Body of pancreas (tissue), 4 donors: ENCODE data around the gene CCDC117. TPM values are rescaled to one million over a fixed set of nuclear protein-coding genes. Genes with fewer than 3 reads are reported as not detected.

ENCODE experiments used
- ATAC-seq: fragments of 150-250 bp; one replicate; pipeline ENCODE4 v1.9.1; 2016
- DNase-seq, 4 donors: peaks; one replicate each; pipeline ENCODE4 v3.0.0-alpha.2; 2019
- H3K27ac ChIP-seq, 4 donors: fragments of 200-600 bp; sonication (generic); 1 replicate in 3 of 4; 2 replicates in 1 of 4; pipeline versions ENCODE4 v1.5.1 to v1.6.1; 2016 to 2019; ENCODE audit warnings: mild to moderate bottlenecking in 1 of 4, mixed read lengths in 1 of 4, moderate library complexity in 1 of 4
- H3K27me3 ChIP-seq, 2 donors: fragments of 200-600 bp; sonication (generic); one replicate each; pipeline ENCODE4 v1.6.0; 2016; ENCODE audit warnings: mild to moderate bottlenecking in 1 of 2
- H3K36me3 ChIP-seq, 2 donors: fragments of 200-600 bp; sonication (generic); replicated peaks in 1 of 2; 2 replicates each; pipeline ENCODE4 v1.5.1; 2016; ENCODE audit warnings: low read depth in 2 of 2; ENCODE audit not compliant: insufficient read depth in 1 of 2
- H3K4me1 ChIP-seq: fragments of 200-600 bp; sonication (generic); one replicate; pipeline ENCODE4 v1.6.0; 2016
- H3K4me3 ChIP-seq, 2 donors: fragments of 200-600 bp; sonication (generic); 1 replicate in 1 of 2; 2 replicates in 1 of 2; pipeline ENCODE4 v1.5.1; 2016 to 2019
- H3K9me3 ChIP-seq, 3 donors: fragments of 200-600 bp; sonication (generic); 1 replicate in 2 of 3; 2 replicates in 1 of 3; pipeline ENCODE4 v1.5.1; 2016
- CTCF ChIP-seq, 7 experiments: fragments of 450-650 bp in 4 of 7; fragments of 200-600 bp in 3 of 7; sonication (generic) in 3 of 7; IDR thresholded peaks; one replicate each; pipeline ENCODE4 v1.5.1; 2016 to 2019; ENCODE audit warnings: antibody characterized with exemption in 7 of 7
- POLR2A ChIP-seq, 3 donors: fragments of 450-650 bp; IDR thresholded peaks; one replicate each; pipeline ENCODE4 v1.6.1; 2016; ENCODE audit warnings: antibody characterized with exemption in 3 of 3, mild to moderate bottlenecking in 2 of 3
- WGBS, 2 donors: methylation state at CpG; one replicate each; pipeline ENCODE4 v1.1.5; 2017; 5-methylcytosine and 5-hydroxymethylcytosine counted together
- intact Hi-C: fragments of 100-400 bp; cut with DNase I; formaldehyde crosslinking; loops from one replicate; pipeline ENCODE4 v1.15.1; 2023
- total RNA-seq, 2 donors: library from RNA; depleted of rRNA; stranded (reverse); fragments of >200 nt; gene quantifications; one replicate each; pipeline ENCODE4 v1.1.0, GENCODE V29; 2016

Gene CCDC117
- total RNA-seq, 2 donors from 2014 or later: 13.8 to 16.3 TPM

- H3K27me3 ChIP-seq: no peaks in the 10 kb centered on the region
- H3K4me1 ChIP-seq: peaks cover 34% of the 10 kb centered on the region
- no peak overlapping the region for H3K4me3 ChIP-seq
- ATAC-seq (no peak), DNase-seq (no peak)
- TF ChIP-seq POLR2A (IDR thresholded peaks at IDR 0.05): no peak
- no peak for TF ChIP-seq CTCF (IDR thresholded peaks at IDR 0.05)
- 61 to 72% methylated on average over 5 of the region's 5 CpGs for whole genome bisulfite sequencing, 2 donors
- intact Hi-C loops: loop anchor here (10.0 kb wide), 1 partner anchor 55 kb away; no protein-coding TSS in a partner anchor
- H3K36me3 ChIP-seq: peaks cover 6 to 7% of the 10 kb centered on the region in 2 donors
- no peaks in the 10 kb centered on the region for H3K9me3 ChIP-seq
- H3K27ac ChIP-seq: no peak overlapping the region
These were observed 7.3 kb downstream of the CCDC117 start for GRCh38 chr22:28779833-28780232.

GRCh38 chr22:28780296-28780695 lies 7.8 kb downstream of the CCDC117 start:
- H3K9me3 ChIP-seq: no peaks in the 10 kb centered on the region
- no peak for DNase-seq
- H3K4me3 ChIP-seq: no peak overlapping the region
- intact Hi-C loops: loop anchor here (10.0 kb wide), 1 partner anchor 55 kb away; no protein-coding TSS in a partner anchor
- no peak overlapping the region for H3K27ac ChIP-seq
- H3K27me3 ChIP-seq: no peaks in the 10 kb centered on the region
- peaks cover 6 to 12% of the 10 kb centered on the region in 2 donors for H3K36me3 ChIP-seq
- H3K4me1 ChIP-seq: peaks cover 31% of the 10 kb centered on the region
- ATAC-seq: no peak
- 87 to 100% methylated on average over 1 of the region's 1 CpG for WGBS, 2 donors
- no peak for TF ChIP-seq POLR2A (IDR thresholded peaks at IDR 0.05)
- TF ChIP-seq CTCF (IDR thresholded peaks at IDR 0.05): no peak

GRCh38 chr22:28783786-28784671 lies 11.5 kb downstream of the CCDC117 start:
- 32 to 50% methylated on average over 4 of the region's 4 CpGs for WGBS, 2 donors
- ATAC-seq: peak; percentile 27
- no peaks in the 10 kb centered on the region for H3K27me3 ChIP-seq
- intact Hi-C loops: loop anchor here (10.0 kb wide), 1 partner anchor 51 kb away; no protein-coding TSS in a partner anchor
- H3K9me3 ChIP-seq: no peaks in the 10 kb centered on the region
- no peak overlapping the region for H3K4me3 ChIP-seq
- H3K27ac ChIP-seq: peak overlapping the region; percentile 4 to 53 (median 38)
- peaks cover 28% of the 10 kb centered on the region for H3K4me1 ChIP-seq
- TF ChIP-seq POLR2A (IDR thresholded peaks at IDR 0.05) (no peak), CTCF (IDR thresholded peaks at IDR 0.05) (no peak)
- DNase-seq: peak in 1 of 4 donors; percentile 10
- H3K36me3 ChIP-seq: peaks cover 6 to 16% of the 10 kb centered on the region in 2 donors

GRCh38 chr22:28788601-28789000 lies 16.1 kb downstream of the CCDC117 start:
- WGBS, 2 donors: 61 to 65% methylated on average over 3 of the region's 3 CpGs
- no peaks in the 10 kb centered on the region for H3K9me3 ChIP-seq
- peaks cover 0 to 10% of the 10 kb centered on the region in 2 donors for H3K36me3 ChIP-seq
- intact Hi-C loops: loop anchor here (10.0 kb wide), 1 partner anchor 46 kb away; no protein-coding TSS in a partner anchor
- H3K4me1 ChIP-seq: peaks cover 35% of the 10 kb centered on the region
- ATAC-seq (no peak), DNase-seq (no peak)
- H3K27ac ChIP-seq: no peak overlapping the region
- no peak overlapping the region for H3K4me3 ChIP-seq
- TF ChIP-seq POLR2A (IDR thresholded peaks at IDR 0.05) (no peak), CTCF (IDR thresholded peaks at IDR 0.05) (no peak)
- no peaks in the 10 kb centered on the region for H3K27me3 ChIP-seq
